Stimulated activated effector memory CD8-positive, alpha-beta T cell treated with anti-CD3 and anti-CD28 coated beads, Interleukin-12 subunit alpha, Interleukin-12 subunit beta, amount 100 ng/mL, for 72 hours (primary cell): ENCODE measurements around the gene TBC1D4.

Source experiments
- ATAC-seq: fragments of 150-1000 bp; cut with Tn5 transposase; 2 replicates; pipeline ENCODE4 v1.10.0; 2021
- DNase-seq, 2 donors: peaks; one replicate each; pipeline ENCODE4 v3.0.0; 2021 to 2022; ENCODE audit warnings: low spot score in 2 of 2
- H3K27ac Mint-ChIP-seq: one replicate; pipeline ENCODE4 v1.8.0; 2022; ENCODE audit warnings: mild to moderate bottlenecking, mixed read lengths
- H3K36me3 Mint-ChIP-seq: one replicate; pipeline ENCODE4 v1.8.0; 2022; ENCODE audit warnings: mild to moderate bottlenecking, mixed read lengths
- H3K4me1 Mint-ChIP-seq: one replicate; pipeline ENCODE4 v1.8.0; 2022; ENCODE audit warnings: mixed read lengths
- H3K4me3 Mint-ChIP-seq: one replicate; pipeline ENCODE4 v1.8.0; 2022; ENCODE audit warnings: mild to moderate bottlenecking, mixed read lengths
- H3K9me3 Mint-ChIP-seq: one replicate; pipeline ENCODE4 v1.8.0; 2022; ENCODE audit warnings: mixed read lengths

TBC1D4 gene

DNA sequence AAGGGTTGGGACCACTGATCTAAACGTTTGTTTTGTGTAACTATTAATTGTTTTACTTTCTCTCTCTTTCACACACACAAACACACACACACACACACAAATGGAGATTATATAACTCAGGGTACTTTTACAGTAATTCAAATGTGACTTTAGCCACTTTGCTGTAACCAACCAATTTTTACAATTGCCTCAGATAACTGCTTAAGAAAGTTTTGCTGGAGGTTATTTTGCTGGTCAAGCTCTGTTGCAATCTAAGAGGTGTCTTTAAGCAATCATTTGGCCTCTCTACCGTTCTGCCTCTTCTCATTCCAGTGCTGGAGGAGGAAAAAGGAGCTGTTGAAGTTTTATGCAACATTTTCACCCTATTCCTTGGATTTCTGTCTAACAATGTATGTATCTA is 63.0 kb downstream of the TBC1D4 start:
- no peak for DNase-seq
- no peak overlapping the region for H3K27ac Mint-ChIP-seq
- ATAC-seq, result no peak
- no peak overlapping the region for H3K4me3 Mint-ChIP-seq
- H3K4me1 Mint-ChIP-seq, result peaks cover 12% of the 10 kb centered on the region
- no peaks in the 10 kb centered on the region for H3K36me3 Mint-ChIP-seq
- no peaks in the 10 kb centered on the region for H3K9me3 Mint-ChIP-seq

DNA sequence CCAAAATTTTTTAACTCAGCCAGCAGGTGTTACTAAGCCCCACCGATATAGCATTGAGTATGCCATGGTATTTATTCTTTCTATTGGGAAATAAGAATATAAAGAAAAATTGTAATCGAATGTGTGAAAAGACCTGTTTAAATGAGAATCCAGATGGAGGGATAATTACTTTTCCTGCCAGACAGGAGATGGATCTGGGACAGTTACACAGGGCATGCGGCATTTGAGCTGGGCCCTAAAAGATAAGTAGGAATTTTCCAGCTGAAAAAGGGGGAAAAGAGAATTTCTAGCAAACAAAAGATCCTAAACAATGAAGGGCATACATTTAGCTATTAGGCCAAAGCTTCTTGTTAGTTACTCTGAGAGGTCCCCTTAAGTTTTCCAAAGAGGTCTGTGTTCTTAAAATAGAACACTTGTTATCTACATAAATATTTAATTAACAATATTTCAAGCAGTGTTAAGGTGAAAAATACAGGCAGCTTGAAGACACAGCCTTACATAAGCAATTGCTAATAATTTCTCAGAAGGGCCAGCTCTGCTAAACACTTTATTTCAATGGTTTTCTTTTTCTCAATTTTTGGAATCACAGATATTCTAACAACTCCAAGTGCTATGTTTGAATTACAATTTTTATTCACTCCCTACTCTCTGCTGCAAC is 63.7 kb downstream of the TBC1D4 start:
- no peak for ATAC-seq
- no peaks in the 10 kb centered on the region for H3K36me3 Mint-ChIP-seq
- no peak overlapping the region for H3K4me3 Mint-ChIP-seq
- peaks cover 12% of the 10 kb centered on the region for H3K4me1 Mint-ChIP-seq
- DNase-seq, result no peak
- H3K27ac Mint-ChIP-seq, result no peak overlapping the region
- H3K9me3 Mint-ChIP-seq, result no peaks in the 10 kb centered on the region

DNA sequence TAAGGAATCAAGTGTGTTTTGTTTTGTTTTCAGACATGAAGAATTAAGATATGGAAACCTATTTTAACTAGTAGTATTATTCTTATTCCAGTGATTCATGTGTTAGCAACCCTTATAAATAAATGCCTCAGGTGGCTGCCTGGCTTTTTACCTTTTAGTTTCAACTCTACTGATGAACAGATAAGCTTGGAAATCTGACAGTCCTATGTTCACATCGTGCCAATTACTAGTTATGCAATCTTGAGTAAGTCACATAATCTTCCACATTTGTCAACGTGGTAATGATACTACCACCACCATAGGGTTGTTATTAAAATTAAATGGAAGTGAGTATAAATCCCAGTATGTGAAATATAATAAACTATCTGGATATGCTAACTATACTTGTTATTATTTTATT is 64.3 kb downstream of the TBC1D4 start:
- Mint-ChIP-seq H3K36me3 (no peaks in the 10 kb centered on the region), H3K9me3 (no peaks in the 10 kb centered on the region), H3K4me3 (no peak overlapping the region), H3K27ac (no peak overlapping the region), H3K4me1 (peaks cover 12% of the 10 kb centered on the region)
- no peak for DNase-seq
- ATAC-seq, result no peak

DNA sequence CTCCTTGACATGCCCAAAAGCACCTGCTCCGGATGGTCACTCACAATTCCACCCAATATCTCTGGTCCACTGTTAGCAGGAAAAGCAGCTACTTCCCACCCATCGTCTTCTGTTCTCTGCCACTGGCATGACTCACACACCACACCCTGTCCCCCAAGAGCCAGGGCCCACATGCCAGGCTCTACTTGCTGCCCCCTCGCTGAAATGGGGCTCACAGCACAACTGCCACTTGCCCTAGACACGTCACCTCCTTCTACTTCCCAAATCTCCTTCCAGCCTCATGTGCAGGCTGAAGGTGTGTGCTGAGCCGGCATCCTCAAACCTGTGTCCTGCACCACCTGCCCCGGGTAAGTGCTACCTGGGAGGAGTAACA is 65.0 kb downstream of the TBC1D4 start:
- no peak overlapping the region for H3K4me3 Mint-ChIP-seq
- no peak for DNase-seq
- peaks cover 12% of the 10 kb centered on the region for H3K4me1 Mint-ChIP-seq
- H3K36me3 Mint-ChIP-seq, result no peaks in the 10 kb centered on the region
- H3K9me3 Mint-ChIP-seq, result no peaks in the 10 kb centered on the region
- ATAC-seq, result no peak
- H3K27ac Mint-ChIP-seq, result no peak overlapping the region

DNA sequence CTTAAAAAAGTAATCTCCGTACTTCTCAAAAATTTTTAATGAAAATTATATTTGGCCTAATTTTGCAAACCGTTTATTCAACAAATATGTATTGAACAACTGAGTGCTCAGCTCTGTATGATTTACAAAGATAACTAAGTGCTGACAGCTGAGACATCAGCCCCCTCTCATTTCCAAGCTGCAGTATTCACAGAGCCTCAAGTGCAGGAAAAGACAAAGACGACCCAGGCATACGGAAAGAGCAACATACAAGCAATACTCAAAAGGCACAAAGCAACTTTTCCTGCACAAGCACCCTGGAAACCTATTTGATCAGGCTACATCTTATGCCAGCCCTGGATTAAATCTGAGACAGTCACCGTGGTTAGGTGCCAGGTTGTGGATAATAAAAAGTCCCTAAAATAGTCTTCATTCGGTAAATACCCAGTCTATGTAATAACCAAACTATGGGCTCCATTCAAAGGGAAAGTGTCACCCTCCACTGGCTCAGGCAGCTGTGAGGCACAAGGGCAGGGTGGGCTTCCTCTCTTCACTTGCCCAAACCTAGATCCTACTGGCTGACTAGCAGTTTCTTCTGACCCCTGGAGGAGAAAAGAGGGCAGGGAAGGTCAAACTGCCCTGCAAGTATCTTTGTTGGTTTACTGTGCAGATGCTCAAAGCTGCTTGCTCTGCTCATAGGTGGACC is 65.5 kb downstream of the TBC1D4 start:
- Mint-ChIP-seq H3K36me3 (no peaks in the 10 kb centered on the region), H3K4me1 (peaks cover 12% of the 10 kb centered on the region), H3K4me3 (no peak overlapping the region), H3K27ac (no peak overlapping the region), H3K9me3 (no peaks in the 10 kb centered on the region)
- ATAC-seq (peak; percentile 61), DNase-seq (no peak)

DNA sequence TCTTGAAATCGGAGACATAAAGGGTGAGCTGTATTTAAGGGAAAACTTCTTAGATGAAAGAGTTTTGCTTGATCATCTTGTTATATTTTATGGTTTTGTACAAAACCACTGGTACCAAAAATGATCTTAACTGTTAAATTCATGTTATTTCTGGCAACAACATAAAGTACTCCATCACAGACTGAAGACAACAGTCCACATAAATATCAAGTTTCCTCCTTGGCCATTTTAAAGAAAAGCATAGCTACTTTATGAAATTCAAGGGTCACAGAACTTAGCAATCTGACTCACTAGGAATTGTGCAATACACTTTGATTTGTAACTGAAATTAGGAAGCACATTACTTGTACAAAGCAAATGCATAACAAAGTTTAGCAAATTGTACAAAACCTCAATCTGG is 66.3 kb downstream of the TBC1D4 start:
- Mint-ChIP-seq H3K4me3 (no peak overlapping the region), H3K27ac (no peak overlapping the region), H3K36me3 (no peaks in the 10 kb centered on the region), H3K4me1 (peaks cover 12% of the 10 kb centered on the region), H3K9me3 (no peaks in the 10 kb centered on the region)
- ATAC-seq (no peak), DNase-seq (no peak)

DNA sequence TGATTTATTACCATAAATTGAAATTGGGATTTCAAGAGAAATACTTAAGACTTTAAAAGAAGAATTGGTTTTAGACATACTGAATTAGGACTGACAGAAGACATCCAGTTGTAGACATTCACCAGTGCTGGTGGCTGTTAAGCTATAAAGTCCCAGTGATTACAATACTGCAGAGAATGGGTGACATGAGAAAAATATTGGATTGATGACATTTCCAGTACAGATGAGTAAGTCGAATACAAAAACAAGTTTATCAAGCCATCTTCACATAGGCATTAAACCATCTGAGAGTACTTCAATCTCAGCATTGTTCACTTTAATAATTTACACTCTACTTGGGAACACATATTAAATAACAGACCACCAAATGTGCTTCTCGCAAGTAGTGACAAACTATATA is 66.8 kb downstream of the TBC1D4 start:
- peaks cover 12% of the 10 kb centered on the region for H3K4me1 Mint-ChIP-seq
- H3K27ac Mint-ChIP-seq, result no peak overlapping the region
- no peaks in the 10 kb centered on the region for H3K9me3 Mint-ChIP-seq
- DNase-seq (no peak), ATAC-seq (no peak)
- H3K36me3 Mint-ChIP-seq, result no peaks in the 10 kb centered on the region
- H3K4me3 Mint-ChIP-seq, result no peak overlapping the region

DNA sequence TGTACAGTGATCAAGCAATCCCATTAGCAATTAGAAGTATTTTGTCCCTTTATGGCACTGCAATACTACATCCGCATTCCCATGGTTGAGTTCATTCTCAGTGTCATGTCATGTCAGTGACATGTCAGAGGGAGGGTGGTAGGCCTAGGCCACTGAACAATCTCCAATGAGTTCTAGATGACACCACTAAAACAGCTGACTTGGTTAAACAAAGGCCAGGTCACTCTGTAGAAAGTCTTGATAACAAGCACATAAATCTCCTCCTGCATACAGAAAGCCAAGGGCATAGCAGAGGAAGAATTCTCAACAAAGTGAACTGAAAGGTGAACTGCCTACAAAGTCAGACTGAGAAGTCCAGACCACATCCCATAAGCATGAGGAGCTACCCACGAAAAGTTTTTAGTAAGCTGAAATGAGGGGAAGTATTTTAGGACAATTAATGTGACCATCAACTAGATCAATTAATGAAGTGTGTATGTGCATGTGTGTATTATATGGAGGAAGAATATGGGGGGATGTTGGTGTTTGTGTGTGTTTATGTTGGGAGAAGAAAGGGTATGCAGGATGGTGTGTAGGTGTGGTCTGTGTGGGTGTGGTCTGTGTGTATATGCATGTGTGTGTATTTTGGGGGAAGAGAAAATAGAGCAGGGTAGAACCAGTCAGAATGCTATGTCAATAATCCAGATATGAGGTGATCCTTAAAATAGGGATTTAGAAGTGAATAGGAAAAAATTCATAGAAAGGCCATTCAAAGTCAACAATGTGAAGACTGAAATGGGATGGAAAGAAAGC is 67.7 kb downstream of the TBC1D4 start:
- DNase-seq (no peak), ATAC-seq (peak; percentile 21)
- Mint-ChIP-seq H3K36me3 (no peaks in the 10 kb centered on the region), H3K4me3 (no peak overlapping the region), H3K9me3 (no peaks in the 10 kb centered on the region), H3K4me1 (peaks cover 12% of the 10 kb centered on the region), H3K27ac (no peak overlapping the region)

DNA sequence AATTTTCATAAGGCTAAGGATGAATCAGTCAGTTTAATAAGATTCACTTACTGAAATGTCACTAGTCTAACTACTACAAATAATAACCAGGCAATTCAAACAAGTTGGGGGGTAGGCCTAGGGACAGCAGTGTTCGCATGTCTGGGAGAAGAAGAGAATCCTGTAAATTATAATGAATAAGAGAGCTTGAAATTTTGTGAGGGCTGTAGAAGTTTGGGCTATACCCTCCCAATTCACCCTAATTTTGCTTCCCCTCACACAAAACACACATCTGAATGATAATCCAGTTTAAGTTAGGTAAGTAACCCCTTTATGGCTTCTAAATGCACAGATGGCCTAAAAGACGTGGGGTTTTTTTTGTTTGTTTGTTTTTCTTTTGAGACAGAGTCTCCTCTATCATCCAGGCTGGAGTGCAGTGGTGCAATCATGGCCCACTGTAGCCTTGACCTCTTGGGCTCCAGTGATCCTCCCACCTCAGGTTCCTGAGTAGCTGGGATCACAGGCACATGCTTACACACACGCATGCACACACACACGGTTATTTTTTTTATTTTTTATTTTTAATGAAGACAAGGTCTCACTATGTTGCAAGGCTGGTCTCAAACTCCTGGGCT is 69.9 kb downstream of the TBC1D4 start:
- no peak overlapping the region for H3K27ac Mint-ChIP-seq
- H3K4me1 Mint-ChIP-seq, result peaks cover 8% of the 10 kb centered on the region
- DNase-seq, result no peak
- ATAC-seq, result no peak
- no peaks in the 10 kb centered on the region for H3K36me3 Mint-ChIP-seq
- H3K4me3 Mint-ChIP-seq, result no peak overlapping the region
- no peaks in the 10 kb centered on the region for H3K9me3 Mint-ChIP-seq

DNA sequence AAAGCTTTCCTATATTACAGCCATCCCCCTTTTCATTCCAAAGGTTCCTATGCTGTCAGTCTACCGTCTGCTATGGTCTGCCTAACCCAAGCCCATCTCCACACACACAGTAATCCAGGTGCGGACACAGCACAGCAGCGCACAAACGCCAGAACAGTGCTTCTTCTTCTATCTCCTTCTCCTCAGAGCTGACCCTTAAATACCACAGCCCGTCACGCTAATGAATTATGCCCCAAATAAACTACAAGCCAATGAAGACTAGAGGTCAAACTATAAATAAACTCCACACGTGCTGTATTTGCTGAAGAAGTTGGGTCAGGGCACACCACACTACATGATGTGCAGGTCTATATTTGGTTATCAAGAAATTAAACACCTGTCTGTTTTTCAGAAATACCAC is 71.8 kb downstream of the TBC1D4 start:
- peaks cover 6% of the 10 kb centered on the region for H3K4me1 Mint-ChIP-seq
- H3K27ac Mint-ChIP-seq, result no peak overlapping the region
- H3K36me3 Mint-ChIP-seq, result no peaks in the 10 kb centered on the region
- ATAC-seq (no peak), DNase-seq (no peak)
- no peaks in the 10 kb centered on the region for H3K9me3 Mint-ChIP-seq
- H3K4me3 Mint-ChIP-seq, result no peak overlapping the region

DNA sequence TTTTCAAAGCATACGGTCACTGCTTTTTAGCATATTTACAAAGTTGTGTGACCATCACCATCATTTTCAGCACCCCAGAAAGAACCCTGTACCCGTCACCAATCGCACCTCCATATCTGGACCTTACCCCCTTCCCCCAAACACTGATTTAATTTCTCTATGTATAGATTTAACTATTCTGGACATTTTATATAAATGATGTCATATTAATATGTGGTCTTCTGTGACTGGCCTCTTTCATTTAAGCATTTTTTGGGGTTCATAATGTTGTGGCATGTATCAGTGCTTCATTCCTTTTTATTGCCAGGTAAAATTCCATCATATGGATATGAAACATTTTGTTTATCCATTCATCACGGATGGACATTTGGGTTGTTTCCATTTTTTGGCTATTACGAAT is 74.0 kb downstream of the TBC1D4 start:
- H3K27ac Mint-ChIP-seq, result no peak overlapping the region
- no peak for DNase-seq
- no peaks in the 10 kb centered on the region for H3K9me3 Mint-ChIP-seq
- no peaks in the 10 kb centered on the region for H3K4me1 Mint-ChIP-seq
- ATAC-seq, result no peak
- no peaks in the 10 kb centered on the region for H3K36me3 Mint-ChIP-seq
- no peak overlapping the region for H3K4me3 Mint-ChIP-seq

DNA sequence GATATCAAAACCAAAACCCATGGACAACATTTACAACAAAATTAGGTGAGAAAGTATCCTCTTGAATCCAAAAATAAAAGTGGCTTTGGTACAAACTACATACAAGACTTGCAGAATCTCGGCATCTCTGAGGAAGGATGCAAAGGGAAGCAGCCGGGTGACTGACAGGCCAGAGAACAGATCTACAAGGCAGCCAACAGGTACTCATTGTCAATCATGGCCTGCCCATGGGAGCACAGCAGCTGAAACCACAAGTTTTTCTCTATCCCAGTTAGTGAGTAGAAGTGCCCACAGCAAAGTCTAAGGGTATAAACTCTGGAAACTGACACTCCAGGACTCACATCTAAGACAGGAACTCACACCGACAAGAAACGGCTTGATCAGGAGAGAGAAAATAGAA is 74.5 kb downstream of the TBC1D4 start:
- Mint-ChIP-seq H3K9me3 (no peaks in the 10 kb centered on the region), H3K4me3 (no peak overlapping the region), H3K36me3 (no peaks in the 10 kb centered on the region), H3K27ac (no peak overlapping the region), H3K4me1 (no peaks in the 10 kb centered on the region)
- ATAC-seq (no peak), DNase-seq (no peak)

DNA sequence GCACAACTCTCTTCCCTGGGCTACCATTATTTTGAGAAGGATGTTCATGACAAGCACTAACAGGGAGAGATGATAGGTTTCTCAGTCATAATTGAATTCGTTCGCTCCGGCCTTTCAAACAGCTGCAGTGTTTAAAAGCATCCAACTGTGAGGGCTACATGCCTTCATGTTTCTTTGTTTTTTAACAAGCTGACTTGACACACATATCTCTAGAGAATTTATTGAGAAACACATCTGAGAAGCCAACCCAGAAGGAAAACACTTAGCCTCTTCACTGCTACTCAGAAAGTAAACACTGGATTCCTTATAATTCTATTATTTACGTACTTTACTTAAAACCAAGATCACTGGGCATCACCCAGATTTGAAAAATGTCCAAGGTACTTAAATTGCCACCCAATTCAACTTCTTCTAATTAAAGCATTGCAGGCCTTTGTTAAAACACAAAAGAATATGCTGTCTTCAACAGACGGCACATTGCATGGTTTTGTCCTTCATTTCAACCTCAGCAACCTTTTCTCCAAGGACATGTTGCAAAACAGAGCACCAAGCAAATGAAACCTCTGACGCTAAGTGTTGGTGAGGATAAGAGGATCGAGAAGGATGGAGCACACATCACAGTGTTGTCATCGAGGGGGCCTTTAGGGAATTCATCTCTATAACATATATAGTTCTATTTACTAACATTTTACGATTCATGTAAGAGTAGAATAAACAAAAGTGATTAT is 75.8 kb downstream of the TBC1D4 start:
- Mint-ChIP-seq H3K4me1 (no peaks in the 10 kb centered on the region), H3K27ac (no peak overlapping the region), H3K9me3 (no peaks in the 10 kb centered on the region), H3K4me3 (no peak overlapping the region), H3K36me3 (no peaks in the 10 kb centered on the region)
- no peak for DNase-seq
- no peak for ATAC-seq

DNA sequence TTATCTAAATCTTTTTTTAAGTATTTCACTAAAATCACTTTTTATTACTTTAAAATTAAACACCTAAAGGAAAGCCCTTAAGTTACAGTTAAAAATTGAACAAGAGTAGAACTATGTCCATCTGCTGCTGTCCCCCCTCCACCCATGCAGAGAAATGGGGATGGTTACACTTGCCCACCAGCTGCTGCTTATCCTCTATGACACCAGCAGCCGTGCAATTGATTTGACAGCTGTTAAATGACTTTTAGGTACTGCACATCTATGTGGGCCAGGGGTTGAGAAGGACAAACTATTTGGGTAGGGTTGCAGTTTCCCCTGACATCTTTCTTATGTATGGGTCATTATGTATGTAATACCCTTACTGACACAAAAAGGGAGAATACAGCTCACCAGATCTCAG is 77.2 kb downstream of the TBC1D4 start:
- no peak overlapping the region for H3K27ac Mint-ChIP-seq
- DNase-seq (no peak), ATAC-seq (no peak)
- H3K4me1 Mint-ChIP-seq, result no peaks in the 10 kb centered on the region
- H3K36me3 Mint-ChIP-seq, result no peaks in the 10 kb centered on the region
- no peak overlapping the region for H3K4me3 Mint-ChIP-seq
- no peaks in the 10 kb centered on the region for H3K9me3 Mint-ChIP-seq

DNA sequence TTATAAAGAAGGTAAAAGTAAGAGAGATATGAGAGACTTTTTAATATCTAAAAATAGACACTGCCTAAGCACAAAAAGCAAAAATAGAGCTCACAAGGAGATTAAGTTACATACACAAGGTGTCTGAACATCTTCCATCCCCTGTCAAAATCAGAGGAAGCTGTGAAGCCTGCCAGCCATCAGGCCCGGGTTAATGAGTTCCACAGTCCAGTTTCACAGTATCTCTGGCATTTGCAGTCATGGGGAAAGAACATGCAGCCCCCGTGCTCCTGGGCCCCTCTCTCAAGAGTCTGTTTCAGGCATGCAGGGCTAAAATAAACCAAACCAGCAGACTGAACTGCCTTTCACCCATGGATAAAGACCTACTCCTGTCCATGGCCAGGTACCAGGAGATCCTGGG is 79.2 kb downstream of the TBC1D4 start:
- Mint-ChIP-seq H3K27ac (no peak overlapping the region), H3K4me3 (no peak overlapping the region), H3K9me3 (no peaks in the 10 kb centered on the region), H3K4me1 (no peaks in the 10 kb centered on the region), H3K36me3 (no peaks in the 10 kb centered on the region)
- DNase-seq (no peak), ATAC-seq (no peak)
